GM21515 (cell line): Measurements from ENCODE around the gene RGR.

Experiments used
- ATAC-seq: cut with Tn5 transposase; IDR thresholded peaks from one replicate; pipeline ENCODE4 v1.9.1; 2021; ENCODE audit not compliant: unreplicated experiment

Gene RGR

GRCh38 chr10:84217746-84218145 lies 27.1 kb upstream of the RGR start:
- ATAC-seq: no peak

GRCh38 chr10:84221916-84222315 lies 22.9 kb upstream of the RGR start:
- ATAC-seq: no peak

GRCh38 chr10:84224411-84225028 lies 20.3 kb upstream of the RGR start:
- ATAC-seq: no peak

GRCh38 chr10:84225427-84226173 lies 19.3 kb upstream of the RGR start, which contains the start of gene LRIT2:
TSS of gene LRIT2 (minus strand) at chr10:84225544. CDS start at chr10:84225520, 24 bp downstream.
- no peak for ATAC-seq

GRCh38 chr10:84226616-84227015 lies 18.2 kb upstream of the RGR start:
- no peak for ATAC-seq

GRCh38 chr10:84227810-84228209 lies 17.0 kb upstream of the RGR start:
- no peak for ATAC-seq

- ATAC-seq: no peak
Observed at GRCh38 chr10:84230359-84230758, 14.5 kb upstream of the RGR start.

- no peak for ATAC-seq
Observed at GRCh38 chr10:84232376-84232775, 12.5 kb upstream of the RGR start.

GRCh38 chr10:84233940-84234339 lies 10.9 kb upstream of the RGR start:
- no peak for ATAC-seq

- no peak for ATAC-seq
Observed at GRCh38 chr10:84234479-84234878, 10.4 kb upstream of the RGR start.

- no peak for ATAC-seq
Observed at GRCh38 chr10:84235096-84235495, 9.8 kb upstream of the RGR start.

GRCh38 chr10:84236807-84237198 lies 8.1 kb upstream of the RGR start:
- ATAC-seq: no peak

- no peak for ATAC-seq
Observed at GRCh38 chr10:84237199-84238051, 7.4 kb upstream of the RGR start.

GRCh38 chr10:84238909-84239308 lies 5.9 kb upstream of the RGR start:
- no peak for ATAC-seq

GRCh38 chr10:84241185-84241790 lies 3.6 kb upstream of the RGR start, which contains the start of gene LRIT1:
TSS of gene LRIT1 (minus strand) at chr10:84241546. CDS start at chr10:84241439, 107 bp downstream.
- no peak for ATAC-seq

GRCh38 chr10:84243759-84244158 lies 1.1 kb upstream of the RGR start:
- no peak for ATAC-seq

GRCh38 chr10:84247496-84247895 lies 2.6 kb downstream of the RGR start:
- no peak for ATAC-seq

GRCh38 chr10:84248794-84249193 lies 3.9 kb downstream of the RGR start:
- no peak for ATAC-seq

- ATAC-seq: no peak
Observed at GRCh38 chr10:84254552-84255478, 10.0 kb downstream of the RGR start.
